WTC11 (cell line): ENCODE data around the gene SAMD4A. TPM values are rescaled to one million over a fixed set of nuclear protein-coding genes. Genes with fewer than 3 reads are reported as not detected.

ENCODE experiments used
- ATAC-seq: fragments of 200-7000 bp; cut with Tn5 transposase; 2 replicates; pipeline ENCODE4 v1.10.0; 2021; ENCODE audit warnings: mild to moderate bottlenecking, moderate library complexity
- CTCF ChIA-PET: fragments of 300-600 bp; sonication (Branson Sonifier 250); formaldehyde crosslinking; loops from one replicate; lab custom pipeline; 2021; ENCODE audit warnings: antibody characterized with exemption; lab: Charles Lee
- POLR2A ChIA-PET: fragments of 350-600 bp; sonication (Branson Sonifier 250); formaldehyde crosslinking; loops from one replicate; lab custom pipeline; 2021; ENCODE audit warnings: antibody characterized with exemption; lab: Charles Lee
- DNase-seq: peaks from one replicate; pipeline ENCODE4 v3.0.0; 2021; ENCODE audit warnings: low spot score
- H3K27ac Mint-ChIP-seq: 2 replicates; pipeline ENCODE4 v1.8.0; 2021; ENCODE audit warnings: mixed read lengths
- H3K27me3 Mint-ChIP-seq: 2 replicates; pipeline ENCODE4 v1.8.0; 2021; ENCODE audit warnings: low read depth, mild to moderate bottlenecking, moderate library complexity, mixed read lengths
- H3K36me3 Mint-ChIP-seq: 2 replicates; pipeline ENCODE4 v1.8.0; 2021; ENCODE audit warnings: mixed read lengths
- H3K4me1 Mint-ChIP-seq: 2 replicates; pipeline ENCODE4 v1.8.0; 2022; ENCODE audit warnings: mixed read lengths
- H3K4me3 Mint-ChIP-seq: 2 replicates; pipeline ENCODE4 v1.8.0; 2021; ENCODE audit warnings: mild to moderate bottlenecking, moderate library complexity, mixed read lengths
- H3K9me3 Mint-ChIP-seq: 2 replicates; pipeline ENCODE4 v1.8.0; 2021; ENCODE audit warnings: mixed read lengths
- ATF3 ChIP-seq: sonication (generic); formaldehyde crosslinking; conservative IDR thresholded peaks from 2 replicates; pipeline ENCODE4 v1.8.1; 2022; ENCODE audit warnings: mild to moderate bottlenecking, missing genetic modification reagents
- CDX4 ChIP-seq: fragments of 250-450 bp; sonication (Bioruptor Pico); IDR thresholded peaks from 2 replicates; pipeline ENCODE4 v1.9.0; 2021; ENCODE audit warnings: moderate library complexity, mild to moderate bottlenecking, inconsistent platforms, borderline replicate concordance
- CTCF ChIP-seq: fragments of 200-600 bp; IDR thresholded peaks from 2 replicates; pipeline ENCODE4 v1.8.0; 2022; ENCODE audit warnings: antibody characterized with exemption
- ELF4 ChIP-seq: sonication (generic); formaldehyde crosslinking; IDR thresholded peaks from 2 replicates; pipeline ENCODE4 v1.8.1; 2022; ENCODE audit warnings: low read depth, mild to moderate bottlenecking, moderate library complexity, missing genetic modification reagents
- FOXP1 ChIP-seq: sonication (generic); formaldehyde crosslinking; IDR thresholded peaks from 2 replicates; pipeline ENCODE4 v1.8.0; 2022; ENCODE audit warnings: missing genetic modification reagents, mild to moderate bottlenecking, moderate library complexity, borderline replicate concordance
- HMGA2 ChIP-seq: fragments of 250-450 bp; sonication (Bioruptor Pico); IDR thresholded peaks from 2 replicates; pipeline ENCODE4 v1.4.0; 2021; ENCODE audit warnings: mild to moderate bottlenecking, moderate library complexity
- IRF2 ChIP-seq: sonication (generic); formaldehyde crosslinking; IDR thresholded peaks from 2 replicates; pipeline ENCODE4 v1.8.0; 2022; ENCODE audit warnings: low read depth, missing genetic modification reagents, borderline replicate concordance
- KAT7 ChIP-seq: sonication (generic); formaldehyde crosslinking; IDR thresholded peaks from 2 replicates; pipeline ENCODE4 v1.8.1; 2023; ENCODE audit warnings: missing genetic modification reagents, mild to moderate bottlenecking, borderline replicate concordance
- MAX ChIP-seq: sonication (generic); formaldehyde crosslinking; IDR thresholded peaks from 2 replicates; pipeline ENCODE4 v1.8.0; 2022; ENCODE audit warnings: mild to moderate bottlenecking, missing genetic modification reagents
- NFATC4 ChIP-seq: fragments of 250-450 bp; sonication (Bioruptor Pico); IDR thresholded peaks from 2 replicates; pipeline ENCODE4 v1.9.0; 2021; ENCODE audit warnings: mild to moderate bottlenecking
- NFE2L1 ChIP-seq: sonication (generic); formaldehyde crosslinking; IDR thresholded peaks from 2 replicates; pipeline ENCODE4 v1.8.1; 2023; ENCODE audit warnings: missing genetic modification reagents
- PRDM15 ChIP-seq: sonication (generic); formaldehyde crosslinking; IDR thresholded peaks from 2 replicates; pipeline ENCODE4 v1.8.0; 2022; ENCODE audit warnings: missing genetic modification reagents
- PRRX2 ChIP-seq: fragments of 250-450 bp; sonication (Bioruptor Pico); IDR thresholded peaks from 2 replicates; pipeline ENCODE4 v1.8.0; 2021; ENCODE audit warnings: mild to moderate bottlenecking
- RORB ChIP-seq: fragments of 250-450 bp; sonication (Bioruptor Pico); IDR thresholded peaks from 2 replicates; pipeline ENCODE4 v1.9.0; 2021; ENCODE audit warnings: mild to moderate bottlenecking
- TP53 ChIP-seq: sonication (generic); formaldehyde crosslinking; IDR thresholded peaks from 2 replicates; pipeline ENCODE4 v1.8.1; 2023; ENCODE audit warnings: mild to moderate bottlenecking, missing genetic modification reagents
- ZBTB21 ChIP-seq: sonication (generic); formaldehyde crosslinking; IDR thresholded peaks from 2 replicates; pipeline ENCODE4 v1.8.1; 2023; ENCODE audit warnings: mild to moderate bottlenecking, missing genetic modification reagents, borderline replicate concordance
- ZMAT4 ChIP-seq: fragments of 250-450 bp; sonication (Bioruptor Pico); IDR thresholded peaks from 2 replicates; pipeline ENCODE4 v1.9.0; 2021; ENCODE audit warnings: mild to moderate bottlenecking
- ZNF425 ChIP-seq: fragments of 250-450 bp; sonication (Bioruptor Pico); conservative IDR thresholded peaks from 2 replicates; pipeline ENCODE4 v1.9.0; 2021; ENCODE audit warnings: mild to moderate bottlenecking
- total RNA-seq: library from RNA; stranded (reverse); gene quantifications from 3 replicates; pipeline ENCODE4 v1.2.3, GENCODE V29; 2021

SAMD4A gene
- total RNA-seq, 1 experiment from 2014 or later: 6.0 TPM

- H3K9me3 Mint-ChIP-seq: no peaks in the 10 kb centered on the region
- H3K4me1 Mint-ChIP-seq: peaks cover 21% of the 10 kb centered on the region
- no peaks in the 10 kb centered on the region for H3K27me3 Mint-ChIP-seq
- H3K4me3 Mint-ChIP-seq: no peak overlapping the region
- CTCF ChIA-PET: interaction anchor here (3.0 to 6.8 kb wide), 2 partner anchors 34 to 205 kb away, joined by 39 to 138 read pairs; partner anchors contain the start of gene SAMD4A
- DNase-seq (no peak), ATAC-seq (no peak)
- POLR2A ChIA-PET: no interaction called here
- TF ChIP-seq NFE2L1 (CRISPR knock-in tag) (no peak), MAX (CRISPR knock-in tag) (no peak), ELF4 (CRISPR knock-in tag) (no peak), ZNF425 (CRISPR knock-in tag) (no peak), NFATC4 (no peak), ATF3 (CRISPR knock-in tag) (no peak), ZMAT4 (CRISPR knock-in tag) (no peak), RORB (CRISPR knock-in tag) (no peak), PRRX2 (no peak), TP53 (no peak), FOXP1 (CRISPR knock-in tag) (no peak)
- TF ChIP-seq, all 79 proteins: peak for 0
- H3K27ac Mint-ChIP-seq: no peak overlapping the region
- H3K36me3 Mint-ChIP-seq: no peaks in the 10 kb centered on the region
Measured at GRCh38 chr14:54771411-54772027, 204.6 kb downstream of the SAMD4A start.

- no peak for TF ChIP-seq CDX4
- POLR2A ChIA-PET: interaction anchor here (2.2 kb wide), 1 partner anchor 206 kb away, joined by 19 read pairs; the partner anchor contains the start of gene SAMD4A
- ATAC-seq (no peak), DNase-seq (no peak)
- Mint-ChIP-seq H3K27me3 (no peaks in the 10 kb centered on the region), H3K27ac (no peak overlapping the region), H3K9me3 (no peaks in the 10 kb centered on the region), H3K36me3 (no peaks in the 10 kb centered on the region), H3K4me3 (no peak overlapping the region), H3K4me1 (peaks cover 21% of the 10 kb centered on the region)
- CTCF ChIA-PET: interaction anchor here (0.6 to 6.8 kb wide), 45 partner anchors 7 to 310 kb away, joined by 3 to 138 read pairs (median 6); partner anchors contain the start of genes CGRRF1 and SAMD4A
Measured at GRCh38 chr14:54772451-54772881, 205.5 kb downstream of the SAMD4A start.

GRCh38 chr14:54773171-54774006, 206.5 kb downstream of the SAMD4A start:
- ATAC-seq (peak; percentile 92), DNase-seq (peak; percentile 76)
- no peaks in the 10 kb centered on the region for H3K27me3 Mint-ChIP-seq
- H3K36me3 Mint-ChIP-seq: no peaks in the 10 kb centered on the region
- 0 out of 2 replicates have a peak overlapping the region, but pooled peaks have one; percentile 29 for H3K4me3 Mint-ChIP-seq
- ChIA-PET CTCF (interaction anchor here (0.6 to 6.8 kb wide), 66 partner anchors 8 to 407 kb away, joined by 3 to 138 read pairs (median 5); partner anchors contain the start of genes CGRRF1 and SAMD4A), POLR2A (interaction anchor here (2.2 kb wide), 1 partner anchor 207 kb away, joined by 19 read pairs; the partner anchor contains the start of gene SAMD4A)
- peak overlapping the region; percentile 56 for H3K27ac Mint-ChIP-seq
- peaks cover 21% of the 10 kb centered on the region for H3K4me1 Mint-ChIP-seq
- no peaks in the 10 kb centered on the region for H3K9me3 Mint-ChIP-seq
- TF ChIP-seq CTCF: peak; percentile 37
- TF ChIP-seq HMGA2 (CRISPR knock-in tag): no peak
- no peak for TF ChIP-seq PRDM15
- no peak for TF ChIP-seq IRF2 (CRISPR knock-in tag)
- no peak for TF ChIP-seq RORB (CRISPR knock-in tag)
- TF ChIP-seq KAT7 (CRISPR knock-in tag): no peak
- peak; percentile 27; the same call in 1 of the 2 replicates for TF ChIP-seq ZBTB21 (CRISPR knock-in tag)
